Heart left ventricle (tissue), 13 donors: Measurements from ENCODE around the gene PANK4.

Source experiments
- POLR2A ChIP-seq, 2 donors: fragments of 450-650 bp; IDR thresholded peaks; one replicate each; pipeline ENCODE4 v1.6.1; 2017; ENCODE audit warnings: antibody characterized with exemption in 2 of 2, mild to moderate bottlenecking in 2 of 2, moderate library complexity in 2 of 2
- TF ChIP-seq, protein P1 (sequence below), 12 donors: fragments of 200-600 bp; sonication (generic) in 4 of 12; IDR thresholded peaks; one replicate each; pipeline versions ENCODE4 v1.5.0 to v1.8.0; 2018 to 2022; ENCODE audit warnings: antibody characterized with exemption in 12 of 12, mild to moderate bottlenecking in 5 of 12
- donor health status: ischemic (EF 13 %, LVEDD 7.1; RV severe dilation, severe dysfunction).
- donor health status: DM: no; HTN: yes; CAD: no.
- donor health status: DM: no; HTN: no; CAD: no.
- donor health status: ischemic (EF 25% LVEDD 6.9; RV normal size, moderate dysfunction).
- donor health status: ischemic (EF 25% LVEDD 5.7; RV mildly dilated, moderate dysfunction).
- donor health status: ischemic (EF 35%, LVEDD 5.7; RV mildly dilated, moderate dysfunction).
- donor health status: nonischemic (EF 11% LVEDD 7.7; RV severe dilation, severe dysfunction).
- donor health status: DM: yes; HTN: yes; CAD: no.
- donor health status: PGD.
- donor health status: ischemic (EF 29% LVEDD 5.4; RV normal size, mild dysfunction).
- donor health status: nonischemic (EF 23%, LVEDD 6.1; RV moderate dilation, normal function).

DNA sequence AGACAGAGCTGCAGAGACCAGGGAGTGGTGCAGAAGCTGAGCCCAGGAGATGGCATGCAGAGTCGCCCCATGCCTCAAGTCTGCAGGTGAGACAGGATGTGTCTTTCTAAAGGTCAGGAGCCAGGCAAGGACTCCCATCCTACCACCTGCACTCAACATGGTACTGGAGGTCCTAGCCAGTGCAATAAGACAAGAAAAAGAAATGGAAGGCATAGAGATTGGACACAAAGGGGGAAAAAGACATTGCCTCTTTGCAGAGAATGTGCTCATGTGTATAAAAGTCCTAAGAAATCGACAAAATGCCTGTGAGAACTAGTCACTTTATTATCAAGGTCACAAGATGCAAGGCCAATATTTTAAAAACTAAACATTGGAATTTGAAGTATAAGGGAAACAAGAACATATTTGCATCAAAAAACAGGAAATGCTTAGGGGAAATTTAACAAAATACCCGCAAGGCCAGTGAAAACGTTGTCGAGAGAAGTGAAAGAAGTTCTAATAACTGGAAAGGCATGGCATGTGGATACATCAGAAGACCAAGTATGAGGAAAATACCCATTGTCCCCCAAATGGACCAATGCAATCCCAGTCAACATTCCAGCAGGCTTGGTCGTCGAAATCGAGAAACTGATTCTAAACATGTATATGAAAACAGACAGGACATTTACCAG, 47.0 kb upstream of the PANK4 start:
- TF ChIP-seq, protein P1, sequence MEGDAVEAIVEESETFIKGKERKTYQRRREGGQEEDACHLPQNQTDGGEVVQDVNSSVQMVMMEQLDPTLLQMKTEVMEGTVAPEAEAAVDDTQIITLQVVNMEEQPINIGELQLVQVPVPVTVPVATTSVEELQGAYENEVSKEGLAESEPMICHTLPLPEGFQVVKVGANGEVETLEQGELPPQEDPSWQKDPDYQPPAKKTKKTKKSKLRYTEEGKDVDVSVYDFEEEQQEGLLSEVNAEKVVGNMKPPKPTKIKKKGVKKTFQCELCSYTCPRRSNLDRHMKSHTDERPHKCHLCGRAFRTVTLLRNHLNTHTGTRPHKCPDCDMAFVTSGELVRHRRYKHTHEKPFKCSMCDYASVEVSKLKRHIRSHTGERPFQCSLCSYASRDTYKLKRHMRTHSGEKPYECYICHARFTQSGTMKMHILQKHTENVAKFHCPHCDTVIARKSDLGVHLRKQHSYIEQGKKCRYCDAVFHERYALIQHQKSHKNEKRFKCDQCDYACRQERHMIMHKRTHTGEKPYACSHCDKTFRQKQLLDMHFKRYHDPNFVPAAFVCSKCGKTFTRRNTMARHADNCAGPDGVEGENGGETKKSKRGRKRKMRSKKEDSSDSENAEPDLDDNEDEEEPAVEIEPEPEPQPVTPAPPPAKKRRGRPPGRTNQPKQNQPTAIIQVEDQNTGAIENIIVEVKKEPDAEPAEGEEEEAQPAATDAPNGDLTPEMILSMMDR (IDR thresholded peaks at IDR 0.05) = no peak
- TF ChIP-seq POLR2A (IDR thresholded peaks at IDR 0.05) = no peak
